ENCODE measurements around the gene ARG2.
A peak's percentile ranks its signal among the peaks of the same experiment; 100 is the strongest.

Gene ARG2

DNA sequence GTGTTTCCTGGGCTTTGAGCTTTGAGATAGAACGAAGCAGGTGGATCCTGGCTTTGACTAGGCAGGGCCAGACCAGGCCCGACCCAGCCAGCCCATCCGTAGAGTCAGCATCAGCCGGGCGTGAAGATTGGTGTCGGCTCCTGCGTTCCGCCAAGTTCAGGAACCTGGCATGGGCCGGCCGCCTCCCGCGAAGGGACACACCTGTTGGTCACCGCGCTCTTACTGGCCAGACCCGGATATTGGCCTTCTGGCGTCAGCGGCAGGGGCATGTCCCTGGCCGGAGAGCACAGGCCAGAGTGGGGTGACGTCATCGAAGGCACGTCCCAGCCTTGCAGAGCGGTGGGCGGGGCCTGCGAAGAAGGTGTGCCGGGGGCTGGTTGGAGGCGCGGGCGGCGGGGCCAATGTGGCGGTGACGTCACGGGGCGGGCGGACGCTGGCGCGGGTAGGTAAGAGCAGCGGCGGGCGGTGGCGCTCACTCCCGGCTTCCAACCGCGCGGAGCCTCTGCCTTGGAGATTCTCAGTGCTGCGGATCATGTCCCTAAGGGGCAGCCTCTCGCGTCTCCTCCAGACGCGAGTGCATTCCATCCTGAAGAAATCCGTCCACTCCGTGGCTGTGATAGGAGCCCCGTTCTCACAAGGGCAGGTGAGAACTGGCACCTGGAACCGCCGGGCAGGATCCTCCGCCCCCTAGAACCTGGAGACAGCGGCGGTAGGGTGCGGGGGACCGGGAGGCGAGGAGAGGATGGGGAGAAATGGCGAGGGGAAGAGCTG lies at the start of gene ARG2:
Gene ARG2 (plus strand): TSS at position 475 of the 771 bp plus-strand sequence. CDS start 58 bp downstream, at position 533.
- peak; percentile 97 to 99 (median 99) for DNase-seq

DNA sequence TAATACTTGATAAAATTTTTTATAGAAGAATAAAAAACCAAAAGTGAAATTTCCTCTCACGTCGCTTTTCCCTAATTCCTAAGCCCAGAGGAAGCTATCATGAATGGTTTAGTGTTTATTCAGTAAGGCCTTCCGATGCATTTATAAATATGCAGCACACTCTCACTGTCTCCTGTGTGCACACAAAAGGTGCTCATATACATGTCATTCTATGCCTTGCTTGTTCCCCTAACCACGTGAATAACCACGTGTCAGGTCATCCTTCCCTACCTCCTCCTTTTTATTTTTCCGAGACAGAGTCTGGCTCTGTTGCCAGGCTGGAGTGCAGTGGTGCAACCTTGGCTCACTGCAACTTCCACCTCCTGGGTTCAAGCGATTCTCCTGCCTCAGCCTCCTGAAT lies 49.3 kb upstream of the ARG2 start:
- DNase-seq, result no peak

DNA sequence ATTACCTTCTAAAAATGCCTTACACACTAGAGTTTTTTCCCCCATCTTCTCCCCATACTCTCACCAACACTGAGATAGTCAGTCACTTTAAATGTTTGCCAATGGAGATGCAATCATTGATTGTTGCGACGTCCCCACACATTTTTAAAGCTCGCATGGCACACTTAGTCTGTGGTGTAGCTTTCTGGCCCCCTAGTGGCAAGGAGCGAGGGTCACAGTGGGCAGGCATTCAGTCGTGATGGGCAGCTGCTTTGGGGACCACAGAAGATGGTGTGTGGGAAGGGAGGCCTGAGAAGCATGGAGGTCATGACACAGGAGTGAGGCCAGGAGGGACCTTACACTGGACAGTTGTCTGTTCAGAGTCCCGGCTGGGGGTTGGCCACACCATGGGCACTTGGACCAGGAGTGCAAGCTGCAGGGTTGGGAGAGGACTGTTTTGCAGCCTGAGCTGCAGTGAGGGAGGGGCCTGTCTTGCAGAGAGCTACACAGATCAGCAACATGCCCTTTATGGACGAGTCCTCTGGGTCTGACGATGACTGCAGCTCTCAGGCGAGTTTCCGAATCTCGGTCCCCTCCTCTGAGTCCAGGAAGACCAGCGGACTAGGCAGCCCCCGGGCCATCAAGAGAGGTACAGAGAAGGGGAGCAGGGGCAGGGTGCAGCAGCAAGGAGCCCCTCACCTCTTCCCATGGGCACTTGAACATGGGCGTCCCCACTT lies 48.3 kb upstream of the ARG2 start:
- DNase-seq, result peak; percentile 25 to 72 (median 71)

DNA sequence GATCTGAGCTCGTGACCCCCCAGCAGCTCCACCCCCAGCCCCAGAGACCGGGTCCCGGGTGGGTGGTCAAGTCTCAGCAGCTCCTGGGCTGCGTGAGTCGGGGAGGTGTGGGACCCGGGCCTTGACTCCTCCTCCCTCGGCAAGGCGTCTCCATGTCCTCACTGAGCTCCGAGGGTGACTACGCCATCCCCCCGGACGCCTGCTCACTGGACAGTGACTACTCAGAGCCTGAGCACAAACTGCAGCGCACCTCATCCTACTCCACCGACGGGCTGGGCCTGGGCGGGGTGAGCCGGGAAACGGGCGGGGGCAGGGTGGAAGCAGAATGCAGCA lies 47.8 kb upstream of the ARG2 start:
- no peak for DNase-seq

DNA sequence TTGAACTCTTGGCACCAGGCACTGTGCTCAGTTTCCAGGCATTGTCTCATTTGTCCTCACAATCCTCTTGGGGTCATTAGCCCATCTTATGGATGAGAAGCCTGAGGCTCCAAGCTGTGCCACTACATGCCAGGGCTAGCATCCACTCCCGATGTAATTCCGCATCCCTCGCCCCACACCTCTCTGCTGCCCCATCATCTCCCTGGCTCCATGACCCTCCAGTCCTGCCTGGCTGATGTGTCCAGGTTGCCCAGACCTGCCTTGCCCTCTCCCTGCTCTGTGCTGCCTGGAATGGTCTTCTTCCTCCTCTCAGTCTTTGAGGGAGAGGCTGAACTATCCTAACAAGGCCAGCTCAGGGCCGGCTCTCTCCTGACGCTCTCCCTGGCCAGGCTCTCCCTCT lies 47.1 kb upstream of the ARG2 start:
- no peak for DNase-seq

DNA sequence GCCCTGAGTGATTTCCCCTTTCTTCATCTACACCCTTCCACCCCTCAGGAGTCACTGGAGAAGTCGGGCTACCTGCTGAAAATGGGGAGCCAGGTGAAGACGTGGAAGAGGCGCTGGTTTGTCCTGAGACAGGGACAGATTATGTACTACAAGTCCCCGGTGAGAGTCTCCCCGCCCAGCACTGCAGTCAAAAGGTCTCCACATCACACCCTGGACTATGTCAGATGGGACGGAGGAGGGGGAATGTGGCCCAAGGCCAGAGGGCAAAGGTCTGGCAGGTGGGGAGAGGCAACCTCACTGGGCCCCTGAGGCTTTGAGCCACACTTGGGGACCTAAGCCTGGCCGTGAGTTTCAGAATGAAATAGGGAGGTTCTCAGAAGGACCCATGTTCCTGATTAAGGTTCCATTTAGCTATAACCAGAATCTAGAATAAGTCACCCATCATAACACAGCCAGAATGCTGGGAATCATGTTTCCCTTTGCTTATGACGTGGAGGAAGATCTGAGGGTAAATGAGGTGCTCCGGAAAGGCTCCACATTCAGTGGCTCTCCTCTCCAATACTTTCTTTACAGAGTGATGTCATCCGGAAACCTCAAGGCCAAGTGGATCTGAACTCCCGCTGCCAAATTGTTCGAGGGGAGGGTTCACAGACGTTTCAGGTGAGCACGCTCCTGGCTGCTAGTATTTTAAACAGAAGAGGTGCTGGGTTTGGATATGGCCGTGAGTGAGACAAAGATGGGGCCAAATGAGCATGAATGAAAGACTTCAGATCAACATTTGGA lies 46.3 kb upstream of the ARG2 start:
- no peak for DNase-seq

DNA sequence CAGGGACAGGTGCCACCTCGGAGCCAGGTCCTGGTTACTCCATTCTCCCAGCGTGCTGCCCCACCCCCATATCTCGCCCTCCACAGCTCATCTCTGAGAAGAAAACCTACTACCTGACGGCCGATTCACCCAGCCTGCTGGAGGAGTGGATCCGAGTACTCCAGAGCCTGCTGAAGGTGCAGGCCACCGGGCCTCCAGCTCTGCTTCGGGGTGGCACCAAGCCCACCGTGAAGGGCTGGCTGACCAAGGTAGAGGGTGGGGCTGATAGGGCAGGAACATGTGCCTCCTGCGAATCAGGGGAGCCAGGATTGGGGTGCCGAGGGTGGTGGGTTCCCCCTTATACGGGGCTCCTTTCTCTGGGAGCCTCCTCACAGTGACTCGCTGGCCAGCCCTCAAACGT lies 45.6 kb upstream of the ARG2 start:
- DNase-seq, result no peak

DNA sequence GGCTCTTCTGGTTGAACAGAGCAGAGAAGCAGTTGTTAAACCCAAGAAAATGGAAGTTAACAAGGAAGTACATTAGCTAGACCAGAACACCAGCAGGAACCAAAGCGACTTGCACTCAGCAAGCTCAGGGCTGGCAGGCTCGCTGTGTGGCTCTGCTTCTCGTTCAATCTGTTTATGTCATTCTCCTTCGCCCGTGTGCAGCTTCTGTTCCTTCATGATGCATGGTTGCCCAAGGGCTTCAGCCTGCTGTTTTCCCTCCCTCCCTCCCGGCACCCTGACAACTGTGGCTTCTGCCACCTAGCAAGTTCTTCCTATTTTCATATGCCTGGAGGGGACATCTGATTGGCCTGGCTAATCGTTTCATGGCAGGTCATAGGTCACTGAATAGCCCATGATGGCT lies 44.9 kb upstream of the ARG2 start:
- no peak for DNase-seq

DNA sequence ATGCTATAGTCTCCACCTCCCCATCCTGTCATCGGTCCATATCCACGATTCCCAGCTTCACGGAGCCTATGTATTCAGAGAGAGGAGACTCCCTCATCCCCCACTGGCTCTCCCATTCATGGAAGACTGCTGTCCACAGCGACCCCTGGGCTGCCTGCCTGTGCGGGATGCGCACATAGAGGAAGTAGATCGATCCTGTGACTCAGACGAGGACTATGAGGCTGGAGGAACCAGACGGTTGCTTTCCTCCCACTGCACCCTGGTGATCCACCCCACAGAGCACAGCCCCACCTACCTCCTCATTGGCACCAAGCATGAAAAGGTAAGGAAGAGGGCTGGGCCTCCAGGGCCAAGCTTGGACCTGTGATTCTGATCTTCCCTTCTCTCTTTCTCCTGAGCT lies 44.0 kb upstream of the ARG2 start:
- no peak for DNase-seq

DNA sequence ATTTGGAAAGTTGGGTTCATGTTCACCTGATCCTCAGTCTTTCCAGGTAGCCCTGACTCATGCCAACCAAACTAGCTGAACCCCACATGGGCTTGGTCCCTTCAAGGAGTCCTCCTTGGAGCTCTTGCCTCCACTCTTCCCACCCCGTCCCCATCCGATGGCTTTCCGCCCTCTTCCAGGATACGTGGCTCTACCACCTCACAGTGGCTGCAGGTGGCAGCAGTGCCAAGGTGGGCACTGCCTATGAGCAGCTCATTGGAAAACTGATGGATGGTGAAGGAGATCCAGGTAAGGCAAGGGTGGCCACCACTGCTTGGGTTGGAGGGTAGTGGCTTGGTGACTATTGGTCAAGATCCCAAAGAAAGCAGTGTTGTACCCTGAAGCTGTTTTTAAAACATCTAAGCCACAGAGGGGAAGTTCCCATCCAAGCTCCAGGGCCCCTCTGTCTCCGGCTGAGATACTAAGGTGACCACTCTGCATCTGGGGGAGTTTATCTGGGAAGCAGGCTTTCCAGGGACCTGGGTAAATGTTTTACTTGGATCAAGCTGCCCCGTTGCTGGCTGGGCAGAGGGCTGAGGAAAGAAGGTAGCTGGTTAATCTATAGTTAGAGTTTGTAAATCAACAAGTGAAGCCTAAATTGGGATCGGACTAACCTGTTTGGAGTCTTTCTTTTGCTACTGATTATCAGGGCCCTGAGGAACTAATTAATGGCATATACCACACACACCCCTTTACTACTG lies 43.3 kb upstream of the ARG2 start:
- no peak for DNase-seq

DNA sequence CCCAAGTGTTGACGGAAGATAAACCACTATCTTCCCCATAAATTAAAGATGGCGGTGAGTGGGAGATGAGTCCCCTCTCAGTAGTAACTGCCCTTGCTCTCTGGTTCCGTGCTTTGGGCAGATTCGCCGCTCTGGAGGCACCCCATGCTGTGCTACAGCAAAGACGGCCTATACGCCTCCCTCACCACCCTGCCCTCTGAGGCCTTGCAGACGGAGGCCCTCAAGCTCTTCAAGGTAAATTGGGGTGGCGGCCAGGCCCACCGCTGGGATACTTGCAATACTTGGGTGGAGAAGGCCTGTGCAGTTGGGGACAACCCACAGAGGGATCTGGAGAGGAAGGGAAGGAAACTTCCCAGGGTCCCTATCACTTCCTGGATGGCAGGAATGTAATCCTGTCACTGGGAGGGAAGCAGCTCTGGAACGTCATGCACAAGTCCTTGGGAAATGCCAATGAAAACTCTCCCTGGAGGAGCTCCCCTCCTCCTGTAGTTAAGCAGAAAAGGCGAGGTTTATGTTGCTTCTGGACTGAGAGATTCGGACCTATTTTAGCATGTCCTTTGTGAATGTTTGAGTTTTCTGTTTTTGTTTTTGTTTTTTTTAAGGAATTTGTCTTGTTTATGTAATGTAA lies 42.4 kb upstream of the ARG2 start:
- DNase-seq, result no peak

DNA sequence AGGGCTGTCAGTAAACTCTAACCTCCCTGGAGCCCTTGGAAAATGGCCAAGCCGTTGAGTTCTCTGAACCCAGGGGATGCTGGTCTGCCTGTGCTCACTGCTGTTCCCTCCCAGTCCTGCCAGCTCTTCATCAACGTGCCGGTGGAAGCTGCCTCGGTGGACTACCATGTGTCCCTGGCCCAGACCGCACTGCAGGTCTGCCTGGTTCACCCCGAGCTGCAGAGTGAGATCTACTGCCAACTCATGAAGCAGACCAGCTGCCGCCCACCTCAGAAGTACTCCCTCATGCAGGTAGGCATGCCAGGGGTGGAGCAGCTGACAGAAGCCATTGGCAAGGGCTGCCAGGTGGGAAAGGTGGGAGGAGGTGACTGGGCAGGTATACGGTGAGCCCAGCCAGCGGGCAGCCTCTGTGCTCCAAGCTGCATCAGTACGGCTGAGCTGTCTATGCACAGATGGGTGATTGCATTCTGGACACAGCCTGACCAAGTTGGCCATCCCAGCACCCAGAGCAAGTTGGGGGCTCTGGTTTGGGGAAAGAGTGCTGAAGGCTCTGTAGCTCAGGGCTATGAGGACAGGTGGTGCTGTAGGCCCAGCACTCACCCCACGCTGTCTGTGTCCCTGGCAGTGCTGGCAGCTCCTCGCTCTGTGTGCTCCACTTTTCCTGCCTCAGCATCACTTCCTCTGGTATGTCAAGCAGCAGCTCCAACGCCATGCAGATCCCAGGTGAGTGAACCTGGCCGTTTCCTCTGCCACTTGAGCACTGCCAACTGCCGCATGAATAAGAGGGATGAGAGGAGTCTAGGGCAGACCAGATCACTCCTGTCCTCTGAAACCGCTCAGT lies 41.6 kb upstream of the ARG2 start:
- no peak for DNase-seq

DNA sequence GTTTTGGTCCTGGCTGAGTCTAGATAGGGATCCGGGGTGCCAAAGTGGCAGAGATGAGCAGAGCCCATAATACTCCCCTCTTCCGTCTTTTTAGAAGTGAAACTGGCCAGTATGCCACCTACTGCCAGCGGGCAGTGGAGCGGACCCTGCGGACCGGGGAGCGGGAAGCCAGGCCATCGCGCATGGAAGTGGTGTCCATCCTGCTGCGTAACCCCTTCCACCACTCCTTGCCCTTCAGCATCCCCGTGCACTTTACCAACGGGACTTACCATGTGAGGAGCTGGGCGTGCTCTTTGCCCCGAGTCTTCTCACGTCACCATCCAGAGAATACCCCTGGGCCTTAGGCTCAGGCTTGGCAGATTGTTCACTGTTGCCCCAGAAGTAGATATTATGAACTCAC lies 40.7 kb upstream of the ARG2 start:
- DNase-seq, result no peak

DNA sequence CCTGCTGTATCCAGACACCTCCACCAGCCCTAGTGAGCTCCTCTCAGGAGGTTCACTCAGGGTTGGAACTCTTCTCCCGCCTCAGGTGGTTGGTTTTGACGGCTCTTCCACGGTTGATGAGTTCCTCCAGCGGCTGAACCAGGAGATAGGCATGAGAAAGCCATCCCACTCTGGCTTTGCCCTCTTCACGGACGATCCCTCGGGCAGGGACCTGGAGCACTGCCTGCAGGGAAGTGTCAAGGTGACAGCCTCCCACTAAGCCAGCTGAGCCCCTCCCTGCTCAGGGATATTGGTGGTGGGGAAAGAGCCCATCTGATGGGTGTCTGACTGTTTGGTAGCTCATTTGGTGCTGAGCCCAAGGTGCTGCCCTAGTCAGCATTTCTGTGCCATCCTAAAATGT lies 40.1 kb upstream of the ARG2 start:
- DNase-seq, result no peak

DNA sequence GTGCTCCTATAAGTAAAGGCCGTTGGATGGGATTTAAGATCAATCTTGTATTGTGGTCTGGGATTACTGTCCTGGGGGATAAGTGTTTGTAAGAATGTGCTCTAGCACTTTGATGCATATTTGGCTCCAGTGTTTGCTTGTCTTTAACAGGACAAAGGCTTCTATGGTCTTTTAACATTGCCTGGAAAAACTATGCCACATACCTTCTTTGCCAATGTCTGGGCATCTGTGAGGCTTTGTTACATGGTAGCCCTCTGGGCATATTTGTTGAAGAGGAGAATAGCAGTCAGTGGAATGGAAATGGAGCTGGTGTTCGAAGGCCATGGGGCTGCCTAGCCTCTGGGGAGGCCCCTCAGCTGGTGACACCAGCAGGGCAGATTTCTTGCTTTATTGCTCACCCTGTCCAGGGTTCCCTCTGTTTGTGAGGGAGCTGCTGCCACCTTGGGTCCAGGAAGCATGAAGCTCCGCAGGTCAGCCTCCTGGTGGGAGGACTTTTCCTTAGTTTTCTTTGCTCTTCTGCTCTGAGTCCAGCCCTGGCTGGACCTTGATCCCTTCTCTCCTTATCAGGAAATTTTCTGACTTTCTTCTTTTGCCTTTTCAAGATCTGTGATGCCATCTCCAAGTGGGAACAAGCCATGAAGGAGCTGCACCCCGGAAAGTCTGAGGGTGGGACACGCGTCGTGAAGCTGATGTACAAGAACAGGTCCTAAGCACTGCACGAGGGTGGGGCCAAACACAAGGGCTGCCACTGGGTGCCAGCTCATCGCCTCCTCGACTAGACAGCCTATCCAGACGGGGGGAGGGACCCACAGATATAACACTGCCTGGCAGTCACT lies 39.2 kb upstream of the ARG2 start:
- DNase-seq, result peak in 1 of 3 experiments; percentile 26

DNA sequence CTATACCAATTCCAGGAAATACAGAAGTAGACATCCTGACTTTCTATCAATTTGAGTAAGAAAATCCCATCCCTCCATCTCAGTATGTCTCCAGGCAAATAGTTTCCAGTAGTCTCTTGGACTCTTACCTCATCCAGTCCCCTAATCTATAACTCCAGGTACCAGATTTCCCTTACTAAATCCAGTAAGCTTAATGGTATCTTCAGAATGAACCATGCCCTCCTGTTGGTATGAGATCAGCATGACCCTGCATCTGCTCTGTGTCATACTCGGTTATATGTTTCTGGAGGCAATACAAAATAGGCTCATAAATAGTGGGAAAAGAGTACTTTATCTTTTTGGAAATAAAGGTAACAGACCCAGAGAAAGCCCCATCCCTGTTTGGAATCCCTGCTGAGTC lies 38.1 kb upstream of the ARG2 start:
- no peak for DNase-seq

DNA sequence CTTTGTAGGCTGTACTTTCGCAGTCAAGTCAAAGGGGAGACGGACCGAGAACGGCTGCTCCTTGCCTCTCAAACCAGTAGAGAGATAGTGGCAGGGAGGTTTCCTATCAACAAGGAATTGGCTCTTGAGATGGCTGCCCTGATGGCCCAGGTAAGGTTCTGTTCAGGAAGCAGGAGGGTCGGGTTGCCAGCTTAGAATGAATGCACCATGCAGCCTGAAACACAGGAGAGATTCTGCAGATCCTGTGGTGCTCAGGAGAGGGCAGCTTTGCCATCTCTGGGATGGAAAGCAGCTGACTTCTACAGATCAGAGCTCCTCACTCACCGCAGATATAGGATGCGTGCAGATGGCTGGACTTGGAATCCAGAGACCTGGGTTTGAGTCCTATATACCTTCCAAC lies 37.7 kb upstream of the ARG2 start:
- DNase-seq, result no peak

DNA sequence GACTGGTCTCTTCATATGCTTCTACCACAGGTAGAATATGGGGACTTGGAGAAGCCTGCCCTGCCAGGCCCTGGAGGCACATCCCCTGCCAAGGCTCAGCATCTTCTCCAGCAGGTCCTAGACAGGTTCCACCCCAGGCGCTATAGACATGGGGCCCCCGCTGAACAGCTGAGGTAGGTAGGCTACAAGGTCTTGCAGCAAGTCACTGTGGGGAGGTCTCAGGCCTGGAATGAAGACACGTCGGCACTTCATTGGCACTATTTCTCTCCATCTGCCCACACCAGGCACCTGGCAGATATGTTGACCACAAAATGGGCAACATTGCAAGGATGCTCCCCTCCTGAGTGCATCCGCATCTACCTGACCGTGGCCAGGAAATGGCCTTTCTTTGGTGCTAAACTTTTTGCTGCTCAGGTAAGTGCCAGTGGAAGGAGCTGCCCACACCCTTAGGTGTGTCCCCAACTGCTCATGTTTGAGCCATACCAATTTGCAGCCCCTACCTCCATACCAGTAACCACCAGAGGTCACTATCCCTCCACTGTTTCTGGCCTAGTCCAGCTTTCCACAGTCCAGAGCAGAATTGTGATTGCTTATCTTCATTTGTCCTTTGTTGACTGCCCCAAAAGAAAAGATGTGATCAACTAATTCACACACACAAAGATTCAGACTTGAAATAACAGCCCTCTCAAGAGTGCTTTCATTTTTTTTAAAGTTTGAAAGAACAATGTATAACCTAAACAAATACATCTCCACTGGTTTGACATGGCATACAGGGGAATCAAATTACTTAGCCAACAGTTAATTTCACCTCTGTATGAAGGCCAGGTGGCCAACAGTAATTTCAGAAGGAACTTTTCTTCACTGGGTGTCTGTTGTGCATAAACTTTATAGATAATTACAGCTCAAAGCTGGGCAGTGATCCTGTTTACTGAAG lies 35.7 kb upstream of the ARG2 start:
- peak; percentile 31 to 77 (median 48) for DNase-seq

DNA sequence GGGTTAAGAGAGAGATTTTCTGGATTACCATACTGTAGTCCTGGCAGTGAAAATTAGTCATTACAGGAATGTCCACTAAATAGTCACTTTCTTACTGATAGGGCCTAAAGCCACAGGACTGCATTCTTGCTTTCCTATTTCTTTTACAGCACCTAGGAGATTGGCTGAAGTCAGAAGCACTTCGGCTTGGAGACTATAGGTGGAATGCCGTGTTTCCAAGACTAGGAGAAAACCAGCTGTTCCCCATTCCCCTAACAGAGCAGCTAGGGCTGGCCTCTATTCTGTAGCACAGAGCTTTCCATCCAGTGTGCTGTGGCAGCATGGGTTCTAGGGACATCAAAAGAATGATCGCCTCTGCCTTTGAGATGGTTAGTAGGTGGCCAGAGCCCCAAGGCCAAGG lies 34.7 kb upstream of the ARG2 start:
- DNase-seq, result no peak

DNA sequence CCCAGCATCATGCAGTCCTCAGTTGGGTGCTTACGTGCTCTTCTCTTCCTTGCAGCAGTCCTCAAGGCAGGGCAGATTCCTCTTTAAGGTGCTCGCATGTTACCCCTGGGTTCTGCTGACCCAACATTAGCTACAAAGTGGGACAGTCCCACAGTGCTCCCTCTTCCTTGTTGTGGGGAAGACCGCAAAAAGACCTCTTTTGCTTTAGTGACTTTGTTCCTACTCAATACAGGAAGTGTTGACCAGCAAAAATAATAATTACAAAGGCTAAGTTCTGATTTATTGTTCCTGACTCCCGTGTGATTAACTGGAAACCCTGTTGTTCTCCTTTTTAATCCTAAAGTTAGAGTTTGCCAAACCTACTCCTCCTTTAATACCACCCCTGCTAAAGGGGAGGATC lies 33.4 kb upstream of the ARG2 start:
- DNase-seq, result no peak
